ENCODE results near the gene CPNE8. TPM values are rescaled to one million over a fixed set of nuclear protein-coding genes. Genes with fewer than 3 reads are reported as not detected.
A peak's percentile ranks its signal among the peaks of the same experiment; 100 is the strongest.

CPNE8 gene
- total RNA-seq, 6 experiments from 2014 or later: 8.6 to 21.1 (median 16.3) TPM

GRCh38 chr12:38892087-38892786 is 13.2 kb downstream of the CPNE8 start:
- Histone ChIP-seq H3K9me3 (no peaks in the 10 kb centered on the region), H3K27me3 (no peaks in the 10 kb centered on the region), H3K36me3 (no peaks in the 10 kb centered on the region), H3K4me1 (peaks cover 0 to 25% (median 9%) of the 10 kb centered on the region in 4 donors), H3K4me3 (no peak overlapping the region), H3K27ac (peak overlapping the region; percentile 47 to 71 (median 57))
- peak; percentile 94 to 98 (median 96) for ATAC-seq
- WGBS (ENCODE audit: insufficient coverage, low coverage, low lambda C conversion rate, missing lambda C conversion rate): 16% methylated on average over 4 of the region's 4 CpGs
- DNase-seq: peak in 2 of 3 donors; percentile 39 to 68
- no peak for TF ChIP-seq POLR2A (IDR thresholded peaks at IDR 0.05)
- TF ChIP-seq, protein P1, sequence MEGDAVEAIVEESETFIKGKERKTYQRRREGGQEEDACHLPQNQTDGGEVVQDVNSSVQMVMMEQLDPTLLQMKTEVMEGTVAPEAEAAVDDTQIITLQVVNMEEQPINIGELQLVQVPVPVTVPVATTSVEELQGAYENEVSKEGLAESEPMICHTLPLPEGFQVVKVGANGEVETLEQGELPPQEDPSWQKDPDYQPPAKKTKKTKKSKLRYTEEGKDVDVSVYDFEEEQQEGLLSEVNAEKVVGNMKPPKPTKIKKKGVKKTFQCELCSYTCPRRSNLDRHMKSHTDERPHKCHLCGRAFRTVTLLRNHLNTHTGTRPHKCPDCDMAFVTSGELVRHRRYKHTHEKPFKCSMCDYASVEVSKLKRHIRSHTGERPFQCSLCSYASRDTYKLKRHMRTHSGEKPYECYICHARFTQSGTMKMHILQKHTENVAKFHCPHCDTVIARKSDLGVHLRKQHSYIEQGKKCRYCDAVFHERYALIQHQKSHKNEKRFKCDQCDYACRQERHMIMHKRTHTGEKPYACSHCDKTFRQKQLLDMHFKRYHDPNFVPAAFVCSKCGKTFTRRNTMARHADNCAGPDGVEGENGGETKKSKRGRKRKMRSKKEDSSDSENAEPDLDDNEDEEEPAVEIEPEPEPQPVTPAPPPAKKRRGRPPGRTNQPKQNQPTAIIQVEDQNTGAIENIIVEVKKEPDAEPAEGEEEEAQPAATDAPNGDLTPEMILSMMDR (IDR thresholded peaks at IDR 0.05): no peak
- intact Hi-C loops (cut with DNase I): no loop called here

- intact Hi-C loops (cut with DNase I): no loop called here
- no peak overlapping the region for H3K27ac ChIP-seq
- WGBS (ENCODE audit: insufficient coverage, low coverage, low lambda C conversion rate, missing lambda C conversion rate): 67% methylated on average over 1 of the region's 1 CpG
Measured at GRCh38 chr12:38890102-38890855, 15.1 kb downstream of the CPNE8 start.

DNA sequence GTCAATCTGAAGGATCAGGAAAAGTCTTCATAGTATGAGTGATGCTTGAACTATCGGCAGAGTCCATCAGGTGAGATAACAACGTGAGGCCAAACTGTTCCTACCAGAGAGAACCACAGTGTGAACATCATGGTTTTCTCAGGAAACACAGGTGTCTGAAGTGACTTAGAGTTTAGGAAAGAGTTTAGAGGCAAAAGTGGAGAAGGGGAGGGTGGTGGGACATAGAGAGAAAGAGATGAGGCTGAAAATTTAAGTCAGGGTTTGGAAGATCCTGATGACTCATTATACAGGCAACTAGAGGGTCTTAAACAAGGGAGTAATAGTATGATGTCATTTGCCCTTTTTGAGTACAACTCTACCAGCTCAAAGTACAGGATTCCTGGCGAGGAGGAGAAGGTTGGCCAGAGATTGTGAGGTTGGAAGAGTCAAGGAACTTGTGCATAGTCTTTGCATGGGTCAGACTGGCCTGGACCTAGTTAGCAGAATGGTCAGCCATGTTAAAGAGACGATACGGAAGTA is 16.0 kb downstream of the CPNE8 start:
- intact Hi-C loops (cut with DNase I): no loop called here
- TF ChIP-seq POLR2A (IDR thresholded peaks at IDR 0.05): no peak
- TF ChIP-seq, protein P1 (IDR thresholded peaks at IDR 0.05): no peak
- Histone ChIP-seq H3K36me3 (no peaks in the 10 kb centered on the region), H3K4me3 (no peak overlapping the region), H3K27me3 (no peaks in the 10 kb centered on the region), H3K27ac (no peak overlapping the region), H3K4me1 (peaks cover 0 to 35% (median 15%) of the 10 kb centered on the region in 4 donors), H3K9me3 (no peaks in the 10 kb centered on the region)
- ATAC-seq (no peak), DNase-seq (no peak)
- 83% methylated on average over 4 of the region's 5 CpGs for WGBS (ENCODE audit: insufficient coverage, low coverage, low lambda C conversion rate, missing lambda C conversion rate)

More at GRCh38 chr12:38890102-38890855, 15.1 kb downstream of the CPNE8 start:
- DNase-seq: no peak
- no peaks in the 10 kb centered on the region for H3K27me3 ChIP-seq
- TF ChIP-seq POLR2A (IDR thresholded peaks at IDR 0.05): no peak
- TF ChIP-seq, protein P1 (IDR thresholded peaks at IDR 0.05): no peak
- no peaks in the 10 kb centered on the region for H3K36me3 ChIP-seq
- peaks cover 0 to 30% (median 10%) of the 10 kb centered on the region in 4 donors for H3K4me1 ChIP-seq
- ATAC-seq: no peak
- no peaks in the 10 kb centered on the region for H3K9me3 ChIP-seq
- H3K4me3 ChIP-seq: no peak overlapping the region

DNA sequence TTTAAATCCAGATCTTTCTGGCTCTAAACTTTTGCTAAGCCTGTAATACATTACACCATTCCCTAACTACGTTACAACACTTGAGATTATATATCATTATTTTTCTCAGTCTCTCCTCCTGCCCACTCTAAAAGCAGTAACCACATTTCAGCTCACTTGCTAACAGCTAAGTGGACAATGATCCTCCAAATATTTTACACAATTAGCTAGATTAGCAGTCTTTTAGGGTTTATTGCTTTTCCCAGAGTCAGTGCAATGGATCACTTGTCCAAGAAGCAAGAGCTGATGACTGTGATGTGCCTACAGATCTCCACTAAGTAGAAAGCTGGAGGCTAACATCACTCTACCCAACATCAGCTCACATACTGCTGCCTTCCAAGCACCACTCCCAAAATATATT is 17.6 kb downstream of the CPNE8 start:
- WGBS (ENCODE audit: insufficient coverage, low coverage, low lambda C conversion rate, missing lambda C conversion rate): 59% methylated on average over 1 of the region's 1 CpG
- H3K36me3 ChIP-seq: no peaks in the 10 kb centered on the region
- no peaks in the 10 kb centered on the region for H3K9me3 ChIP-seq
- ATAC-seq (no peak), DNase-seq (no peak)
- H3K4me1 ChIP-seq: peaks cover 0 to 45% (median 15%) of the 10 kb centered on the region in 4 donors
- no peaks in the 10 kb centered on the region for H3K27me3 ChIP-seq
- H3K4me3 ChIP-seq: no peak overlapping the region
- no peak overlapping the region for H3K27ac ChIP-seq
- intact Hi-C loops (cut with DNase I): no loop called here
- TF ChIP-seq, protein P1 (IDR thresholded peaks at IDR 0.05): no peak
- no peak for TF ChIP-seq POLR2A (IDR thresholded peaks at IDR 0.05)
